Fibroblast of mammary gland (primary cell): ENCODE results near the gene SPRN.

Experiments used
- DNase-seq: peaks from one replicate; pipeline ENCODE4 v3.0.0-alpha.2; 2010; ENCODE audit warnings: low read depth
- H3K4me3 ChIP-seq: 2 replicates; pipeline ENCODE4 v1.5.1; 2011; ENCODE audit warnings: low read depth, mild to moderate bottlenecking, low read length, moderate library complexity; ENCODE audit not compliant: control insufficient read depth
- TF ChIP-seq, protein P1 (sequence below): conservative IDR thresholded peaks from 2 replicates; pipeline ENCODE4 v1.5.1; 2011; ENCODE audit warnings: low read depth, low read length, inconsistent platforms; ENCODE audit not compliant: control insufficient read depth, insufficient read depth

Gene SPRN

DNA sequence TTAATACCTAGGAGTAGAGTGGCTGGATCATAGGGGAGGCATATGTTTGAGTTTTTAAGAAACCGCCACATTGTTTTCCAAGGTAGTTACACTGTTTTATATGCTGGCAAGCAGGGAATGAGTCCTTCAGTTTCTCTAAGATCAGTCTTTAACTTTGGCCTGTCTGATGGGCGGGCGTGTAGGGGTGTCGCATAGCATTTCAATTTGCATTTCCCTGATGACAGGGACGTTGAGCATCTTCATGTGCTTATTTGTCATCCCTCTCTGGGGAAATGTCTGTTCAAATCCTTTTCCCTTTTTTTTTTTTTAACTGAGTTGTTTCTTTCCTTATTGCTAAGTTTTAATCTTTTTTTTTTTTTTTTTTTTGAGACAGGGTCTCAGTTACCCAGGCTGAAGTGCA, 20.6 kb downstream of the SPRN start:
- TF ChIP-seq, protein P1, sequence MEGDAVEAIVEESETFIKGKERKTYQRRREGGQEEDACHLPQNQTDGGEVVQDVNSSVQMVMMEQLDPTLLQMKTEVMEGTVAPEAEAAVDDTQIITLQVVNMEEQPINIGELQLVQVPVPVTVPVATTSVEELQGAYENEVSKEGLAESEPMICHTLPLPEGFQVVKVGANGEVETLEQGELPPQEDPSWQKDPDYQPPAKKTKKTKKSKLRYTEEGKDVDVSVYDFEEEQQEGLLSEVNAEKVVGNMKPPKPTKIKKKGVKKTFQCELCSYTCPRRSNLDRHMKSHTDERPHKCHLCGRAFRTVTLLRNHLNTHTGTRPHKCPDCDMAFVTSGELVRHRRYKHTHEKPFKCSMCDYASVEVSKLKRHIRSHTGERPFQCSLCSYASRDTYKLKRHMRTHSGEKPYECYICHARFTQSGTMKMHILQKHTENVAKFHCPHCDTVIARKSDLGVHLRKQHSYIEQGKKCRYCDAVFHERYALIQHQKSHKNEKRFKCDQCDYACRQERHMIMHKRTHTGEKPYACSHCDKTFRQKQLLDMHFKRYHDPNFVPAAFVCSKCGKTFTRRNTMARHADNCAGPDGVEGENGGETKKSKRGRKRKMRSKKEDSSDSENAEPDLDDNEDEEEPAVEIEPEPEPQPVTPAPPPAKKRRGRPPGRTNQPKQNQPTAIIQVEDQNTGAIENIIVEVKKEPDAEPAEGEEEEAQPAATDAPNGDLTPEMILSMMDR = no peak
- DNase-seq = no peak
- H3K4me3 ChIP-seq = no peak overlapping the region

DNA sequence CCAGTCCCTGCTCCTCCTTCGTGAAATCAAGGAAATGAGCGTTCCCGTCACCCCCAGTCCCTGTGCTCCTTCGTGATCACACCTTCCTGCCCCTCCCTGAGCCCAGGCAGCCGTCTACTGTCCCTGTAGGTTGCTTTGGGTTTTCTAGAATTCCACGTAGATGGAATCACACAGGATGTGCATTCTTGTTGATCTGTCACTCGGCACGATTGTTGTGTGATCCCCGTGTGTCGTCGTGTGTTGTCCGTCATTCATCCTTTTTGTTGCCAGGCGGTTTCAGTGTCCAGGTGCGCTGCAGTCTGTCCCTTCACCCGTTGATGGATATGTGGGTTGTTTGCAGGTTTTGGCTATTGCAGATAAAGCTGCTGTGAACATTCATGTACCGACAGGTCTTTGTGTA, 21.1 kb downstream of the SPRN start:
- no peak overlapping the region for H3K4me3 ChIP-seq
- TF ChIP-seq, protein P1 = no peak
- no peak for DNase-seq

DNA sequence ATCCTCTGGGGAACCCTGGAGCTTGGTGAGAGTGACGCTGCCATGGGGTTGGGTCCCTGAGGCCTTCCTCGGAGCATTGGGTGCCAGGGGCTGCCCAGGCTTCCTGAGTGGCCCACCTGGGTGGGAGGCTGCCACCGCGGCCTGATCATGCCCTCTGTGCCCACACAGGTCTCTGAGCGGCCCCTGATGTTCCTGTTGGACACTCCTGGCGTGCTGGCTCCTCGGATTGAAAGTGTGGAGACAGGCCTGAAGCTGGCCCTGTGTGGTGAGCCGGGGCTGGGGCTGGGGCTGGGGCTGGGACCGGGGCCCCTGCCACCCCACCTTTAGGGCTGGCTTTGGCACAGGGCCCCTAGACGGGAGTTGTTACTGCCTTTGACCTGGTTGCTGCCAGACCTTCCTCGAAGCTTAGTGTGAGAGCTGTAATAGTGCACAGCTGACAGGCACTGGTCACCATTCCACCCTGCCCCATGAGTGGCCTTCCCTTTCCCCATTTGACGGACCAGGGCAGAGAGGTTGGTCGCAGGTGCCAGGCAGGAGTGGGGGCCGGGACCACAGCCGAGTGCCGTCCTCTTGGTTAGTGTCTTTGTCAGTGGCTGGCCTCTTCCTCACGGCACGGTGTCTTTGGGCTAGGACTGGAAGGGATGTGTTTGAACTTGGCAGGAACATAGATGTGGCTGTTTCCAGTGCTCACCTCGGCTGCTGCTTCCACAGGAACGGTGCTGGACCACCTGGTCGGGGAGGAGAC, 22.3 kb downstream of the SPRN start:
- no peak for DNase-seq
- H3K4me3 ChIP-seq = no peak overlapping the region
- TF ChIP-seq, protein P1 = no peak

DNA sequence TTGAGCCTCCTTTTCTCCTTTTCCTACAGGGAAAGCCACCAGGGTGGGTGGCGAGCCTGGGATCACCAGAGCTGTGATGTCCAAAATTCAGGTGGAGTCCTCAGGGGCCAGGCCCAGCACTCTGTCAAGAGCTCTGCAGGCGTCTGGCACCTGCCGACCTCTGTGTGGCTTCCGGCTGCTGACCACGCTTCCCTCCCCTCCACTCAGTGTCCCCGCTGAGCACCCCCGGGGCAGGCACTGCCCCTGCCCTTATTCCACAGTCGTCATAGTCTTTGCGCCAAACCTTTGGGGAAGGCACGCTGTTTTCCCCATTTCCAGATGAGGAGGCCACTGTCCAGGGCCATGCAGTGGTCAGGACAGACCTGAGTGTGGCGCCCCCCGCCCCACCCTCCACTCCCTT, 22.9 kb downstream of the SPRN start:
- no peak overlapping the region for H3K4me3 ChIP-seq
- TF ChIP-seq, protein P1 = no peak
- no peak for DNase-seq

DNA sequence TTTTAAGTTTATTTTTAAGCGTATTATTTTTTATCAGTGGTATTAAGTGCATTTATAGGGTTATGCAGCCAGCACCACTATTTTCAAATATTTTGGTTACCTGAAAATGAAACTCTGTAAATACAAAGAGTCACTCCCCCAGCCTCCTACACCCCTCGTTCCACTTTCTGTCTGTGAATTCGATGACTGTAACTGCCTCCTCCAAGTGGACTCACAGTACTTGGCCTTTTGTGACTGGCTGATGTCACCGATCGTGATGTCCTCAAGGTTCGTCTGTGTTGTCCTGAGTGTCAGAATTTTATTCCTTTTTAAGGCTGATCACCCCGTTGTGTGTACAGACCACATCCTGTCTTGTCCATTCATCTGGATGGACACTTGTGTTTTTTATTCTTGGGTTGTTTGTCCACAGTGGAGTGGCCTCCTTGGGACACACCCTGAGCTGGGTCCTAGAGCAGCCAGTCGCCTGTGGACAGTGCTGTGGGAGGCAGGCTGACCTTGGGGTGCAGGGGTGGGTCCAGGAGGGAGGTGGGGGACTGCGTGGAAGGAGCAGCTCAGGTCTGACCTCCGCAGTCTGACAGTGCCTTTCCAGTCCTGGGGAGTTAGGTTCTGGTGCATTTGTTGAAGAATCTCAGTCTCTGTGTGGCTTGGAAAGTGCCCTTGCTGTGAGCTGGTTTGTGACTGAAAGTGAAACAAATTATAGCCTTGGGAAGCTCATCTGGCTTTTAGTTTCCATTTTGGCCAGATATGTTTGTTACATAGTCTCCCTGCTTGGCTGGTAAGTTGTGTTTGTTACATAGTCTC, 23.6 kb downstream of the SPRN start:
- TF ChIP-seq, protein P1 = no peak
- DNase-seq = no peak
- no peak overlapping the region for H3K4me3 ChIP-seq

DNA sequence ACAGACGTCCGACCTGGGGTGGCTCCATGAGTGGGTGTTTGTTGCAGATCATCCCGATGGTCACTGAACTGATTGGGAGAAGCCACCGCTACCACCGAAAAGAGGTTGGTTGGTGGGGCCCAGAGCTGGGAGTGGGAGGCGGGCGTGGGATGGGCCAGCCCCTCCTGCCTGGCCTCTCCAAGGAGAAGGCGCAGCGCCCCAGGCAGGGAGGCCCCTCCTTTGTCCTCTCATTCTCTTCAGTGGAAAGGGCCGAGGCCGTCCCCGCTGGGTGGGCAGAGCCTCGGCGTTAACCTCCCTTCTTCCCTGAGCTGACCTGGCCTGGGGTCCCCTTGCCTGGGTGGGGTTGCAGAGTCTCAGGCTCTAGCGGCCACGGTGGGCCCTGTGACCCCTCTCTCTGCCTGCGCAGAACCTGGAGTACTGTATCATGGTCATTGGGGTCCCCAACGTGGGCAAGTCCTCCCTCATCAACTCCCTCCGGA, 25.3 kb downstream of the SPRN start:
- TF ChIP-seq, protein P1 = no peak
- no peak overlapping the region for H3K4me3 ChIP-seq
- DNase-seq = no peak
